Inferior parietal cortex (tissue), 1 donor: ENCODE results near the gene EPHB4.

ENCODE experiments used
- DNase-seq: peaks from one replicate; pipeline ENCODE4 v3.0.0-alpha.2; 2016; ENCODE audit errors: extremely low spot score

Gene EPHB4

GRCh38 chr7:100854146-100854895 is 27.0 kb upstream of the EPHB4 start:
- DNase-seq: no peak

- peak; percentile 85 for DNase-seq
These were observed 24.9 kb upstream of the EPHB4 start, which contains the start of gene SLC12A9 for GRCh38 chr7:100852048-100852872. Gene SLC12A9, plus strand, starts transcription at chr7:100852713. Its CDS starts 1,485 bp downstream, at chr7:100854198.

- DNase-seq: no peak
These were observed 20.0 kb upstream of the EPHB4 start for GRCh38 chr7:100847360-100847759.

GRCh38 chr7:100840470-100841100 is 13.3 kb upstream of the EPHB4 start:
- DNase-seq: no peak

GRCh38 chr7:100839361-100839760 is 12.0 kb upstream of the EPHB4 start:
- no peak for DNase-seq

GRCh38 chr7:100837099-100837836 is 9.9 kb upstream of the EPHB4 start:
- DNase-seq: peak; percentile 94

GRCh38 chr7:100836812-100837098 is 9.4 kb upstream of the EPHB4 start:
- DNase-seq: no peak

GRCh38 chr7:100835903-100836811 is 8.8 kb upstream of the EPHB4 start:
- no peak for DNase-seq

- DNase-seq: no peak
These were observed 4.9 kb upstream of the EPHB4 start for GRCh38 chr7:100832281-100832633.

- DNase-seq: no peak
These were observed 3.1 kb upstream of the EPHB4 start for GRCh38 chr7:100830396-100830795.

- peak; percentile 26 for DNase-seq
These were observed 1.9 kb upstream of the EPHB4 start for GRCh38 chr7:100829150-100829716.

GRCh38 chr7:100826514-100827329 is 601 bp downstream of the EPHB4 start:
- no peak for DNase-seq

- DNase-seq: no peak
These were observed 1.4 kb downstream of the EPHB4 start for GRCh38 chr7:100825751-100826513.

- no peak for DNase-seq
These were observed 2.1 kb downstream of the EPHB4 start for GRCh38 chr7:100825215-100825671.

GRCh38 chr7:100824499-100825214 is 2.7 kb downstream of the EPHB4 start:
- DNase-seq: no peak

- no peak for DNase-seq
These were observed 3.8 kb downstream of the EPHB4 start for GRCh38 chr7:100823534-100823933.

- DNase-seq: no peak
These were observed 4.2 kb downstream of the EPHB4 start for GRCh38 chr7:100823140-100823525.
